SJCRH30 (cell line): ENCODE results near the gene NT5DC4. TPM values are rescaled to one million over a fixed set of nuclear protein-coding genes. Genes with fewer than 3 reads are reported as not detected.

Experiments
- DNase-seq, 2 experiments: peaks; one replicate each; pipeline ENCODE4 v3.0.0-alpha.2; 2015 to 2020
- H3K27ac ChIP-seq: fragments of 250-450 bp; sonication (Bioruptor Pico); 2 replicates; pipeline ENCODE4 v1.5.1; 2020; ENCODE audit warnings: mild to moderate bottlenecking, moderate library complexity
- H3K27me3 ChIP-seq: fragments of 250-450 bp; sonication (Bioruptor Pico); 2 replicates; pipeline ENCODE4 v1.5.1; 2020; ENCODE audit warnings: mild to moderate bottlenecking, moderate library complexity
- H3K36me3 ChIP-seq: fragments of 250-450 bp; sonication (Bioruptor Pico); 2 replicates; pipeline ENCODE4 v1.5.1; 2020; ENCODE audit warnings: mild to moderate bottlenecking, moderate library complexity
- H3K4me1 ChIP-seq: fragments of 250-450 bp; sonication (Bioruptor Pico); 2 replicates; pipeline ENCODE4 v1.5.1; 2020; ENCODE audit warnings: mild to moderate bottlenecking, moderate library complexity
- H3K4me3 ChIP-seq: fragments of 250-450 bp; sonication (Bioruptor Pico); 2 replicates; pipeline ENCODE4 v1.5.1; 2020; ENCODE audit warnings: mild to moderate bottlenecking, moderate library complexity
- H3K9me3 ChIP-seq: fragments of 250-450 bp; sonication (Bioruptor Pico); replicated peaks from 2 replicates; pipeline ENCODE4 v1.5.1; 2020; ENCODE audit warnings: mild to moderate bottlenecking, moderate library complexity
- total RNA-seq: library from RNA; depleted of rRNA; stranded (reverse); fragments of >200 nt; shearing (Covaris generic); gene quantifications from 2 replicates; pipeline ENCODE4 v1.2.3, GENCODE V29; 2014

NT5DC4 gene
- total RNA-seq, 1 experiment from 2014 or later, result not detected

GRCh38 chr2:112749755-112750559 lies 29.1 kb downstream of the NT5DC4 start:
- no peaks in the 10 kb centered on the region for H3K4me1 ChIP-seq
- no peak overlapping the region for H3K4me3 ChIP-seq
- H3K27ac ChIP-seq, result no peak overlapping the region
- peaks cover 71% of the 10 kb centered on the region for H3K36me3 ChIP-seq
- no peaks in the 10 kb centered on the region for H3K9me3 ChIP-seq
- peak; percentile 77 to 80 for DNase-seq
- no peaks in the 10 kb centered on the region for H3K27me3 ChIP-seq

- H3K27ac ChIP-seq, result no peak overlapping the region
- H3K27me3 ChIP-seq, result no peaks in the 10 kb centered on the region
- no peak for DNase-seq
- no peaks in the 10 kb centered on the region for H3K4me1 ChIP-seq
- no peaks in the 10 kb centered on the region for H3K9me3 ChIP-seq
- H3K36me3 ChIP-seq, result peaks cover 73% of the 10 kb centered on the region
- no peak overlapping the region for H3K4me3 ChIP-seq
These were observed 29.7 kb downstream of the NT5DC4 start for GRCh38 chr2:112750560-112750843.

- Histone ChIP-seq H3K4me3 (no peak overlapping the region), H3K27ac (no peak overlapping the region), H3K36me3 (peaks cover 74% of the 10 kb centered on the region), H3K27me3 (no peaks in the 10 kb centered on the region), H3K9me3 (no peaks in the 10 kb centered on the region), H3K4me1 (no peaks in the 10 kb centered on the region)
- no peak for DNase-seq
These were observed 30.8 kb downstream of the NT5DC4 start for GRCh38 chr2:112751451-112752197.

- no peaks in the 10 kb centered on the region for H3K27me3 ChIP-seq
- peaks cover 77% of the 10 kb centered on the region for H3K36me3 ChIP-seq
- H3K9me3 ChIP-seq, result no peaks in the 10 kb centered on the region
- H3K4me1 ChIP-seq, result no peaks in the 10 kb centered on the region
- H3K27ac ChIP-seq, result no peak overlapping the region
- H3K4me3 ChIP-seq, result no peak overlapping the region
- no peak for DNase-seq
These were observed 31.8 kb downstream of the NT5DC4 start for GRCh38 chr2:112752667-112753066.

- Histone ChIP-seq H3K4me1 (no peaks in the 10 kb centered on the region), H3K27me3 (no peaks in the 10 kb centered on the region), H3K27ac (no peak overlapping the region), H3K9me3 (no peaks in the 10 kb centered on the region), H3K4me3 (no peak overlapping the region), H3K36me3 (peaks cover 76% of the 10 kb centered on the region)
- DNase-seq, result no peak
These were observed 33.7 kb downstream of the NT5DC4 start for GRCh38 chr2:112754564-112754963.

- no peak for DNase-seq
- H3K9me3 ChIP-seq, result no peaks in the 10 kb centered on the region
- H3K36me3 ChIP-seq, result peaks cover 79% of the 10 kb centered on the region
- H3K27ac ChIP-seq, result no peak overlapping the region
- H3K4me1 ChIP-seq, result no peaks in the 10 kb centered on the region
- H3K4me3 ChIP-seq, result no peak overlapping the region
- H3K27me3 ChIP-seq, result no peaks in the 10 kb centered on the region
These were observed 34.6 kb downstream of the NT5DC4 start for GRCh38 chr2:112755444-112755843.

GRCh38 chr2:112756207-112756606 lies 35.4 kb downstream of the NT5DC4 start:
- Histone ChIP-seq H3K9me3 (no peaks in the 10 kb centered on the region), H3K36me3 (peaks cover 77% of the 10 kb centered on the region), H3K27me3 (no peaks in the 10 kb centered on the region), H3K4me1 (no peaks in the 10 kb centered on the region), H3K4me3 (no peak overlapping the region), H3K27ac (no peak overlapping the region)
- no peak for DNase-seq

GRCh38 chr2:112757265-112757664 lies 36.4 kb downstream of the NT5DC4 start:
- Histone ChIP-seq H3K27me3 (no peaks in the 10 kb centered on the region), H3K9me3 (no peaks in the 10 kb centered on the region), H3K4me1 (no peaks in the 10 kb centered on the region), H3K27ac (no peak overlapping the region), H3K36me3 (peaks cover 75% of the 10 kb centered on the region), H3K4me3 (no peak overlapping the region)
- DNase-seq, result no peak

- peaks cover 76% of the 10 kb centered on the region for H3K36me3 ChIP-seq
- no peaks in the 10 kb centered on the region for H3K9me3 ChIP-seq
- H3K27me3 ChIP-seq, result no peaks in the 10 kb centered on the region
- H3K4me1 ChIP-seq, result no peaks in the 10 kb centered on the region; the same call in 1 of the 2 replicates
- no peak for DNase-seq
- no peak overlapping the region for H3K27ac ChIP-seq
- H3K4me3 ChIP-seq, result no peak overlapping the region
These were observed 37.9 kb downstream of the NT5DC4 start for GRCh38 chr2:112758711-112759110.

GRCh38 chr2:112760149-112760548 lies 39.3 kb downstream of the NT5DC4 start:
- no peak overlapping the region for H3K4me3 ChIP-seq
- no peak overlapping the region for H3K27ac ChIP-seq
- H3K36me3 ChIP-seq, result peaks cover 63% of the 10 kb centered on the region
- H3K4me1 ChIP-seq, result no peaks in the 10 kb centered on the region; the same call in 1 of the 2 replicates
- H3K27me3 ChIP-seq, result no peaks in the 10 kb centered on the region
- H3K9me3 ChIP-seq, result no peaks in the 10 kb centered on the region
- DNase-seq, result no peak

GRCh38 chr2:112762276-112762675 lies 41.5 kb downstream of the NT5DC4 start:
- H3K36me3 ChIP-seq, result peaks cover 44% of the 10 kb centered on the region
- no peak for DNase-seq
- H3K9me3 ChIP-seq, result no peaks in the 10 kb centered on the region
- no peaks in the 10 kb centered on the region; the same call in 1 of the 2 replicates for H3K4me1 ChIP-seq
- H3K4me3 ChIP-seq, result no peak overlapping the region
- H3K27ac ChIP-seq, result no peak overlapping the region
- no peaks in the 10 kb centered on the region for H3K27me3 ChIP-seq

- peak; percentile 98 to 99 for DNase-seq
- Histone ChIP-seq H3K4me1 (peaks cover 13% of the 10 kb centered on the region), H3K36me3 (peaks cover 26% of the 10 kb centered on the region), H3K9me3 (no peaks in the 10 kb centered on the region), H3K27ac (peak within 1 kb of the TSS; percentile 82), H3K4me3 (peak within 1 kb of the TSS; percentile 86), H3K27me3 (no peaks in the 10 kb centered on the region)
These were observed 43.5 kb downstream of the NT5DC4 start, which contains the start of gene CKAP2L for GRCh38 chr2:112764071-112765044. CKAP2L (minus strand) TSS chr2:112764609; CDS start chr2:112764598, 11 bp downstream.

GRCh38 chr2:112765251-112765650 lies 44.4 kb downstream of the NT5DC4 start:
- DNase-seq, result peak in 1 of 2 experiments; percentile 28
- Histone ChIP-seq H3K4me1 (peaks cover 13% of the 10 kb centered on the region), H3K36me3 (peaks cover 17% of the 10 kb centered on the region), H3K4me3 (peak overlapping the region; percentile 86), H3K9me3 (no peaks in the 10 kb centered on the region), H3K27me3 (no peaks in the 10 kb centered on the region), H3K27ac (peak overlapping the region; percentile 82; the same call in 1 of the 2 replicates)

GRCh38 chr2:112767693-112768330 lies 47.0 kb downstream of the NT5DC4 start:
- peaks cover 13% of the 10 kb centered on the region for H3K4me1 ChIP-seq
- no peak for DNase-seq

More at GRCh38 chr2:112767693-112768330, 47.0 kb downstream of the NT5DC4 start:
- Histone ChIP-seq H3K9me3 (no peaks in the 10 kb centered on the region), H3K36me3 (no peaks in the 10 kb centered on the region), H3K27me3 (no peaks in the 10 kb centered on the region), H3K4me3 (no peak overlapping the region), H3K27ac (0 out of 2 replicates have a peak overlapping the region, but pooled peaks have one; percentile 16)
